GM19035 (cell line): ENCODE measurements around the gene POMC.
"Not testable (repeated sequence)": the region's sequence is repeated elsewhere in the genome, so short reads cannot be mapped to it uniquely, and the experiment has no call there.

Source experiments
- ATAC-seq: cut with Tn5 transposase; IDR thresholded peaks from one replicate; pipeline ENCODE4 v1.9.1; 2021; ENCODE audit not compliant: unreplicated experiment

Gene POMC

DNA sequence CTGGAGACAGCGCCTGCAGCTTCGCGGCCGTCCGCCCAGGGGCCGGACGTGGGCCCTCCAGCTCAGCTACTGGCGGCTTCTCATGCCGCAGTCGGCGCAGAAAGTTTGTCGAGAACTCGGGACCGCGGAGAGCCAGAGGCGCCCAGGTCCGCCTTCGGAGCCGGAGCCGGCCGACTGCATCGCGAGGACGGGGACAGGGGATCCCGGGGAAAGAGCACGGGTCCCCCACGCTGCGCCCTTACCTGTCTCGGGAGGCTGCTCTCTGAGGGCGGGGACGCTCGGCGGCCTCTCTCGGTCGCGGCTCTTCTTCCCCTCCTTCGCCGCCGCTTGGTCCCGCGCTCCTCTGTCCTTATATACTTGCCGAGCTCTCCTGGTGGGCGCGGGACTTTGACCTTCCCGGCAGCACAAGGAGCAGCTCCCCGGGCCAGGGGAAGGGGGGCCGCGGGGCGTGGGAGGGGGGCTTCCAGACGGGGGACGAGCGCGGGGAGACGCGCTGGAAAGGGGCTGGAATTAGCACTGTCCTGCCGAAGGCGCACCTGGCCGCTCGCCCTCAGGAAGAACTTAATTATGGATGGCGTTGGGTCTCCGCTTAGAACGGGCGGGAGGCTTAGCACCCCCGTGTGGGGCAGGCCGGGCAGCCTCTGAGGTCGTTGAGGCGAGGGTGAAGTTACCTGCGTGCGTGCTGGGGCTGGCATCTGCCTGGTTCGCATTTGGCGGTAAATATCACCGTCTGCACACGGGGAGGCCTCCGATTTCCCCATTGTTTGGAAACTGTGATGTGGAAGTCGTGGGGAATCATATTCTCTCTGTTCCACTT is at the start of gene POMC:
TSS of gene POMC (minus strand) at position 325 of the 817 bp plus-strand sequence. CDS start 3,808 bp downstream, outside the sequence.
- no peak for ATAC-seq

GRCh38 chr2:25218100-25218499 is 49.7 kb upstream of the POMC start:
- no peak for ATAC-seq

- ATAC-seq: peak; percentile 80
Observed at GRCh38 chr2:25215948-25216679, 47.7 kb upstream of the POMC start.

GRCh38 chr2:25215232-25215631 is 46.9 kb upstream of the POMC start:
- no peak for ATAC-seq

- ATAC-seq: no peak
Observed at GRCh38 chr2:25213229-25213628, 44.8 kb upstream of the POMC start.

- ATAC-seq: not testable (repeated sequence)
Observed at GRCh38 chr2:25210923-25211322, 42.5 kb upstream of the POMC start.

- ATAC-seq: no peak
Observed at GRCh38 chr2:25207078-25207545, 38.7 kb upstream of the POMC start.

DNA sequence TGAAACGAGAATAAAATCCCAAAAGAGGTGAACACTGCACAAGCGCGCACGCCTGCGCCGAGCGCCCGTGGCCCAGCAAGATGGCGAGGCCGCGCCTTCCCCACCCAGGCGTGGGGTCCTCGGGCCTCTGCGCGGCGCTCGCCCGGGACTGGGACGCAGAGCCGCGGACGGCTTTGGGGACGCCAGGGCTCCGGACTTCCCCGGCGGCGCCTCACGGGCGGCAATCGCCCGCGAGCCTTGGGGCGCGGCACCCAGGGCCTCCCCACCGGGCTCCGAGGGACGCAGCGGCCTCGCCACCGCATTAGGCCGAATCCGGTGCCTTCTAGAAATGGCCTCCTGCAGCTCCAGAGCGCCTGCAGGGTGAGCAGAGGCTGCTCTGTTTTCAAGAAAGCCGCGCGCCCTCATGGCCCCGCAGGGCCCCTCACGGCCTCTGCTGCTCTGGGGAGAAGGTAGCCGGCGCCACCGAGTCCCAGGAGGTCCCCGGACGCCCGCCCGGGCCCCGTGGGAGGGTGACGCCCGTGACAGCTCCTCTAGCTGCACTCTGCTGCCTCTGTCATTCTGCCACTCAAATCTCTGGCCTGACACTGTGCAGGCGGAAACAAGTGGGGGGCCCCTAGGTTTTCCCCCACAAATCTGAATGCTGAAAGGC is 35.9 kb upstream of the POMC start:
- ATAC-seq: peak; percentile 54

DNA sequence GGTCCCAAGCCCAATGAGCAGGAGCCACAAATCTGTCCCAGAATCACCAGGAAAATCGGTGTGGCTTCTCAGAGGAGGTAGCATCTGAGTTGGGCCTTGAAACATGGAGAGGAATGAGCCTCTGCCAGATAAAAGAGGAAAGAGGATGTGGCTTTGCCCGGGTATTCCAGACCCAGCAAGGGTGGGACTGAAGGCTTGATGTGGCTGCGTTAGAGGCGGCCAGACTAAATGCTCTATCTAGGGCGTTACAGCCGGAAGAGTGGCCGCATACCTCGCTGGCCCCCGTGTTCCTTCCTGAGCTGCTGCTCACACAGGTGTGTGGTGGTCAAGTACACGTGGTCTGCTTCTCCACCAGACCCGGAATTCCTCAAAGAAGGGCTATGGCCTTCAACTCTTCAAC is 33.9 kb upstream of the POMC start:
- no peak for ATAC-seq

DNA sequence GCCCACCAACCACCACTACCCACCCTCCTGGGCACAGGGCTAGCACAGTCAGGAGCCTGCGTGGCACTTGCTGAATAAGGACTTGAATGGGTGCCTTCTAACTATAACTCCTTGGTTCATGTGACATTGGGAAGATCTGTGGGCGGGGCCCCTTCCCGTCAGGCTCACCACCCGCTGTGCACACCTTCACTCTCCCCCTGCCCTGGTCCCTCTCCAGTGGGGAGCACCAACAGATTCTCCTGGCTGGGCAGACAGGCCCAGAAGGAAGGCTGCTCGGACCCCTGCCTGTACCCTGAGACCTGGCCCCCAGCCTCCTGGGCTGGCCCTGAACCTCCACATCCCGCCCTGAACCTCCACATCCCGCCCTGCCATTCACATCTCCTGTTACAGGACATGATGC is 33.4 kb upstream of the POMC start:
- no peak for ATAC-seq

- ATAC-seq: no peak
Observed at GRCh38 chr2:25201265-25201664, 32.9 kb upstream of the POMC start.

GRCh38 chr2:25198576-25198975 is 30.2 kb upstream of the POMC start:
- no peak for ATAC-seq

DNA sequence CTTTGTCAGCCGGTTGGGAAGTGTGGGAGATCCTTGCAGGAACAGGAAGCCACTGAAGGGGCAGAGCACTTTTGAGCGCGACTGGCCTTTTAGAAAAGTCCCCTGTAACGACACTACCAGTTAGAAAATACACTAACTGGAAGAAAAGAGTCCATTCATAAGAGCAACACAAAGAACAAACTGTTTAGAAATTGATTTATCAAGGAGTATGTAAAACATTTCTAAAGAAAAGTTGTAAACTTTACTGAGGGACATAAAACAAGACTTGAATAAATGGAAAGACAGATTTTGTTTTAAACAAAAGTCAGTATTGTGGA is 29.8 kb upstream of the POMC start:
- no peak for ATAC-seq

- no peak for ATAC-seq
Observed at GRCh38 chr2:25197336-25198208, 29.2 kb upstream of the POMC start.

- ATAC-seq: no peak
Observed at GRCh38 chr2:25194576-25195122, 26.3 kb upstream of the POMC start.

- no peak for ATAC-seq
Observed at GRCh38 chr2:25190536-25190935, 22.2 kb upstream of the POMC start.

- no peak for ATAC-seq
Observed at GRCh38 chr2:25188405-25188804, 20.0 kb upstream of the POMC start.

GRCh38 chr2:25187729-25188350 is 19.5 kb upstream of the POMC start:
- no peak for ATAC-seq

GRCh38 chr2:25184254-25184653 is 15.9 kb upstream of the POMC start:
- no peak for ATAC-seq

GRCh38 chr2:25178976-25179375 is 10.6 kb upstream of the POMC start:
- ATAC-seq: no peak
